Ascending aorta (tissue), 2 donors: Measurements from ENCODE around the gene SLC8A3. TPM values are rescaled to one million over a fixed set of nuclear protein-coding genes. Genes with fewer than 3 reads are reported as not detected.

Experiments used
- DNase-seq, 2 donors: peaks; one replicate each; pipeline ENCODE4 v3.0.0-alpha.2; 2019; ENCODE audit warnings: low spot score in 2 of 2
- H3K27ac ChIP-seq, 2 donors: fragments of 200-600 bp; sonication (generic); one replicate each; pipeline ENCODE4 v1.5.1; 2016 to 2017; ENCODE audit warnings: mild to moderate bottlenecking in 1 of 2
- H3K27me3 ChIP-seq: fragments of 200-600 bp; sonication (generic); one replicate; pipeline ENCODE4 v1.5.1; 2017
- H3K36me3 ChIP-seq, 2 donors: fragments of 200-600 bp; sonication (generic); one replicate each; pipeline ENCODE4 v1.5.1; 2016
- H3K4me1 ChIP-seq, 2 donors: fragments of 200-600 bp; sonication (generic); one replicate each; pipeline ENCODE4 v1.5.1; 2016 to 2017; ENCODE audit warnings: mild to moderate bottlenecking in 1 of 2
- H3K4me3 ChIP-seq, 2 donors: fragments of 200-600 bp; sonication (generic); one replicate each; pipeline ENCODE4 v1.5.1; 2016 to 2017; ENCODE audit warnings: mild to moderate bottlenecking in 1 of 2
- H3K9me3 ChIP-seq, 2 donors: fragments of 200-600 bp; sonication (generic); one replicate each; pipeline ENCODE4 v1.5.1; 2016
- CTCF ChIP-seq, 3 experiments: fragments of 200-600 bp in 2 of 3; fragments of 450-650 bp in 1 of 3; sonication (generic) in 2 of 3; IDR thresholded peaks; one replicate each; pipeline ENCODE4 v1.5.1; 2016 to 2019; ENCODE audit warnings: antibody characterized with exemption in 3 of 3, mild to moderate bottlenecking in 1 of 3, moderate library complexity in 1 of 3
- intact Hi-C: fragments of 100-400 bp; cut with DNase I; formaldehyde crosslinking; loops from one replicate; pipeline ENCODE4 v1.15.1; 2023
- total RNA-seq: library from RNA; depleted of rRNA; stranded (reverse); fragments of >200 nt; gene quantifications from one replicate; pipeline ENCODE4 v1.1.0, GENCODE V29; 2016

The SLC8A3 gene
- total RNA-seq, 1 donor from 2014 or later, result not detected

DNA sequence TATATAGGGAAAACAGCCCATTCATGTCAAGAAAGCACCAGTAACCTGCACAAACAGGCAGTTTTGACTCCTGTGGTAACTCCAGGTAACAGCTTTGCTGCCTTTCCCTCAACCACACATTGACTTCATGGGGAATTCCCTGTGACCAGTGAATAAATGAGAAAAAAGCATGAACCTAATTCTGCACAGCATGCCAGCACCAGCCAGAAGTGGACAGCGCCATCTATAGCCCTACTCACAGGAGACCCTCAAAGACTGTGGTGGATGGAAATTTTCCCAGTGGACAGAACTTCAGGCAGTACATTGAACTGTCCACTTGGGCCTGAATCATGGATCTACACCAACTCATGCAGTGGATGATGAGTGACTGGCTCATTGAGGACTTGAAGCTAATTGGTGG is 152.1 kb downstream of the SLC8A3 start:
- no peak for TF ChIP-seq CTCF (IDR thresholded peaks at IDR 0.05)

GRCh38 chr14:70034257-70034656 is 154.5 kb downstream of the SLC8A3 start:
- Histone ChIP-seq H3K36me3 (no peaks in the 10 kb centered on the region), H3K27ac (no peak overlapping the region), H3K27me3 (no peaks in the 10 kb centered on the region), H3K4me3 (no peak overlapping the region), H3K9me3 (no peaks in the 10 kb centered on the region), H3K4me1 (no peaks in the 10 kb centered on the region)
- no peak for DNase-seq
- TF ChIP-seq CTCF (IDR thresholded peaks at IDR 0.05), result no peak
- intact Hi-C loops, result no loop called here

More for the DNA sequence above, 152.1 kb downstream of the SLC8A3 start:
- Histone ChIP-seq H3K4me1 (no peaks in the 10 kb centered on the region), H3K36me3 (no peaks in the 10 kb centered on the region), H3K9me3 (no peaks in the 10 kb centered on the region), H3K27ac (no peak overlapping the region), H3K27me3 (no peaks in the 10 kb centered on the region), H3K4me3 (no peak overlapping the region)
- DNase-seq, result peak in 1 of 2 donors; percentile 22
- intact Hi-C loops, result no loop called here

DNA sequence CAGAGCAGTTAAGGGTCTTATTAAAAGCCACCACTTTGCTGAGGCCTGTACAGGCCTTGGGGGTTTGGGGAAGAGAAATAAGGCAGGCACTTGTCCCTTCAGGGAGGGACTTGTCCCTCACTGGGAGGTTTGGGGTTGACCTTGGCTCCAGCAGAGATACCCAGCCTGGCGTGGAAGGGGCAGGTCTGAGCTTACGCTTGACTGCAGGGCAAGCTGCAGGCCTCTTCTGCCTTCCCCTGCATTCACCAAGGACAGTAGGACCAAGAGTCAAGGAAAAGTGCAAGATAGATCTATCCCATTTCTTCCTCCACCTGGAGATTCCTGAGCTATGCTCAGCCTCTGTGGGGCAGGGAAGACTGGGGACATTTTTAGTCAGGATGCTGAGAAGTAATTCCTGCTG is 155.2 kb downstream of the SLC8A3 start:
- no peak overlapping the region for H3K27ac ChIP-seq
- no peaks in the 10 kb centered on the region for H3K4me1 ChIP-seq
- peak in 1 of 2 donors; percentile 25 for DNase-seq
- H3K9me3 ChIP-seq, result no peaks in the 10 kb centered on the region
- H3K4me3 ChIP-seq, result no peak overlapping the region
- H3K36me3 ChIP-seq, result no peaks in the 10 kb centered on the region
- intact Hi-C loops, result no loop called here
- no peak for TF ChIP-seq CTCF (IDR thresholded peaks at IDR 0.05)
- no peaks in the 10 kb centered on the region for H3K27me3 ChIP-seq

GRCh38 chr14:70033116-70033515 is 155.6 kb downstream of the SLC8A3 start:
- DNase-seq, result peak in 1 of 2 donors; percentile 12
- no peaks in the 10 kb centered on the region for H3K9me3 ChIP-seq
- no peaks in the 10 kb centered on the region for H3K27me3 ChIP-seq
- H3K4me3 ChIP-seq, result no peak overlapping the region
- no peaks in the 10 kb centered on the region for H3K4me1 ChIP-seq
- H3K27ac ChIP-seq, result no peak overlapping the region
- H3K36me3 ChIP-seq, result no peaks in the 10 kb centered on the region
- TF ChIP-seq CTCF (IDR thresholded peaks at IDR 0.05), result no peak
- intact Hi-C loops, result no loop called here

DNA sequence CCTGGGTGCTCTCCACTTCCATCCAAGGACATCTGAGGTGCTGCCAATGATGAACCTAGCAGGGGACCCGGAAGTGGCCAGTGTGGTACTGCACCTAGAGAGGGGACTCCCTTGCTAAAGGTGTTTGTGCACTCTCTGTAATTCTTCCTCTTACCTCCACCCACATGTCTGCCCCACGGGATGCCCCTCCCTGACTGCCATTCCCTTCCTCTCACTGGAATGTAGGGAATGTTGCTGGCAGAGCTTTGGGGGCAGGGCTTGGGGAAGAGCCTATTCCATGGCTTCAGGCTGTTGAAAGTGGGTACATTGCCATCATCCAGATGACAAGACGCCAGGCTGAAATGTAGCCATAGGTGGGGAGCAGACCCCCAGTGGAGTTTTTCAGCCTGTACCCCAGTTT is 156.3 kb downstream of the SLC8A3 start:
- Histone ChIP-seq H3K27ac (no peak overlapping the region), H3K9me3 (no peaks in the 10 kb centered on the region), H3K27me3 (no peaks in the 10 kb centered on the region), H3K4me1 (no peaks in the 10 kb centered on the region), H3K36me3 (no peaks in the 10 kb centered on the region), H3K4me3 (no peak overlapping the region)
- intact Hi-C loops, result no loop called here
- DNase-seq, result no peak
- TF ChIP-seq CTCF (IDR thresholded peaks at IDR 0.05), result no peak

DNA sequence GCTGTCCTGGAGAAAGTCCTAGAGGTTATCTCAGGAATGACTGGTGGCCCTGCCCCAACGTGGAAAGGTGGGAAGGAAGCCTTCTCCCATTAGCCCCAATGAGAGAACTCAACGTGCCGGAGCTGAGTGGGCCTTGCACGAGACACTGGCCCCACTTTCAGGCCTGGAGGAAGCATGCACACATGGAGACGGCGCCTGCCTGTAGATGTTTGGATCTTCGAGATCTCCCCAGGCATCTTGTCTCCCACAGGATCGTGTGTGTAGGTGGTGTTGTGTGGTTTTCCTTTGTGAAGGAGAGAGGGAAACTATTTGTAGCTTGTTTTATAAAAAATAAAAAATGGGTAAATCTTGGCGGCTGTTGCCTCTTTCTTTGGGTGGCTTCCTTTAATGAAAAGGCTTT is 156.7 kb downstream of the SLC8A3 start:
- Histone ChIP-seq H3K27ac (no peak overlapping the region), H3K9me3 (no peaks in the 10 kb centered on the region), H3K27me3 (no peaks in the 10 kb centered on the region), H3K4me3 (no peak overlapping the region), H3K4me1 (no peaks in the 10 kb centered on the region), H3K36me3 (no peaks in the 10 kb centered on the region)
- peak in 1 of 2 donors; percentile 54 for DNase-seq
- intact Hi-C loops, result no loop called here
- TF ChIP-seq CTCF (IDR thresholded peaks at IDR 0.05), result no peak
